Thoracic aorta (tissue), 2 donors: Measurements from ENCODE around the gene BSPRY. TPM values are rescaled to one million over a fixed set of nuclear protein-coding genes. Genes with fewer than 3 reads are reported as not detected.
"Not testable (repeated sequence)": the region's sequence is repeated elsewhere in the genome, so short reads cannot be mapped to it uniquely, and the experiment has no call there.

ENCODE experiments used
- ATAC-seq: fragments of 150-250 bp; one replicate; pipeline ENCODE4 v1.8.0; 2017; ENCODE audit warnings: low read depth; ENCODE audit not compliant: insufficient number of reproducible peaks, low FRiP score
- DNase-seq: peaks from one replicate; pipeline ENCODE4 v3.0.0-alpha.2; 2020; ENCODE audit warnings: low spot score
- H3K27ac ChIP-seq, 2 donors: fragments of 200-600 bp; sonication (generic); 1 replicate in 1 of 2; 2 replicates in 1 of 2; pipeline ENCODE4 v1.5.1; 2016; ENCODE audit warnings: mild to moderate bottlenecking in 2 of 2, moderate library complexity in 2 of 2
- H3K27me3 ChIP-seq: fragments of 200-600 bp; sonication (generic); replicated peaks from 2 replicates; pipeline ENCODE4 v1.6.0; 2016; ENCODE audit warnings: mild to moderate bottlenecking; ENCODE audit not compliant: insufficient read depth
- H3K36me3 ChIP-seq: fragments of 200-600 bp; sonication (generic); one replicate; pipeline ENCODE4 v1.5.1; 2016
- H3K4me1 ChIP-seq, 2 donors: fragments of 200-600 bp; sonication (generic); 1 replicate in 1 of 2; 2 replicates in 1 of 2; pipeline versions ENCODE4 v1.5.1 to v1.6.0; 2016; ENCODE audit warnings: low read depth in 2 of 2, mild to moderate bottlenecking in 1 of 2; ENCODE audit not compliant: control insufficient read depth in 1 of 2
- H3K4me3 ChIP-seq: fragments of 200-600 bp; sonication (generic); 2 replicates; pipeline ENCODE4 v1.5.1; 2016; ENCODE audit warnings: mild to moderate bottlenecking
- H3K9me3 ChIP-seq: fragments of 200-600 bp; sonication (generic); 2 replicates; pipeline ENCODE4 v1.5.1; 2016
- total RNA-seq, 2 donors: library from RNA; depleted of rRNA; stranded (reverse); fragments of >200 nt; gene quantifications; one replicate each; pipeline versions ENCODE4 v1.1.0 to v1.2.3, GENCODE V29; 2016
- TF ChIP-seq, protein P1 (sequence below): fragments of 200-600 bp; sonication (generic); IDR thresholded peaks from one replicate; pipeline ENCODE4 v1.5.1; 2019; ENCODE audit warnings: antibody characterized with exemption

BSPRY gene
- total RNA-seq, 2 donors from 2014 or later = 0.14 TPM; not detected in 1

DNA sequence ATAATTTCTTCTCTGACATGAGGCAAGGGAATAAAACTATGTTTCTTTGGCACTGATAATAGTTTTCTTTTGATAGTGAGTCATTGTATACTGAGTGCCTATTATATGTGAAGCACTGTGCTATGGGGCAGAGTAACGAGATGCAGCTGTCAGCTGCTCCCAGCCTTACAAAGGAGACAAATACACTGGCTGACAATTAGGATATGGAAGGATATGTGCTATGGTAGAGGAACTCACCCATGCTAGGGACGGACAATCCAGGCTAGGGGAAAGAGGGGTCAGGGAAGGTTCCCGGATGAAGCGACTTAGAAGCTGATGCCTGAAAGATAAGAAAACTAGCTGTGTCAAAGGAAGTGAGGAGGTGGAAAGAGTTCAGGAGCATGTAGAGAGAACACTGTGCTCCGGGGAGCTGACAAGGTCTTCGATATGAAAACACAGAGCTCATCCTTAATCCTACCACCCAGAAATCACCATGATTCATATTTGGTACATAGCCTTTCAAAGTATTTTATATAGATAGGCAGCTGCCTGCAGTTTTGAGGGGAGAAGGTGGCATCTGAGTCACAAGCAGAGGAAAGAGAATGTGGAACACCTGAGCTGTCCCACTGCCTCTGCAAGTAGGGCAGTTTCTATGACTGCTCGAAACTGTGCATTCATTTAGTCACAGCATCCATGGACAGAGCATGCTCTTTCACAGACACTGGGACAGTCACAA is 12.1 kb downstream of the BSPRY start:
- Histone ChIP-seq H3K27ac (no peak overlapping the region), H3K9me3 (no peaks in the 10 kb centered on the region), H3K4me1 (no peaks in the 10 kb centered on the region), H3K27me3 (no peaks in the 10 kb centered on the region), H3K36me3 (no peaks in the 10 kb centered on the region), H3K4me3 (no peak overlapping the region)
- no peak for DNase-seq
- ATAC-seq = no peak
- TF ChIP-seq, protein P1, sequence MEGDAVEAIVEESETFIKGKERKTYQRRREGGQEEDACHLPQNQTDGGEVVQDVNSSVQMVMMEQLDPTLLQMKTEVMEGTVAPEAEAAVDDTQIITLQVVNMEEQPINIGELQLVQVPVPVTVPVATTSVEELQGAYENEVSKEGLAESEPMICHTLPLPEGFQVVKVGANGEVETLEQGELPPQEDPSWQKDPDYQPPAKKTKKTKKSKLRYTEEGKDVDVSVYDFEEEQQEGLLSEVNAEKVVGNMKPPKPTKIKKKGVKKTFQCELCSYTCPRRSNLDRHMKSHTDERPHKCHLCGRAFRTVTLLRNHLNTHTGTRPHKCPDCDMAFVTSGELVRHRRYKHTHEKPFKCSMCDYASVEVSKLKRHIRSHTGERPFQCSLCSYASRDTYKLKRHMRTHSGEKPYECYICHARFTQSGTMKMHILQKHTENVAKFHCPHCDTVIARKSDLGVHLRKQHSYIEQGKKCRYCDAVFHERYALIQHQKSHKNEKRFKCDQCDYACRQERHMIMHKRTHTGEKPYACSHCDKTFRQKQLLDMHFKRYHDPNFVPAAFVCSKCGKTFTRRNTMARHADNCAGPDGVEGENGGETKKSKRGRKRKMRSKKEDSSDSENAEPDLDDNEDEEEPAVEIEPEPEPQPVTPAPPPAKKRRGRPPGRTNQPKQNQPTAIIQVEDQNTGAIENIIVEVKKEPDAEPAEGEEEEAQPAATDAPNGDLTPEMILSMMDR = no peak

DNA sequence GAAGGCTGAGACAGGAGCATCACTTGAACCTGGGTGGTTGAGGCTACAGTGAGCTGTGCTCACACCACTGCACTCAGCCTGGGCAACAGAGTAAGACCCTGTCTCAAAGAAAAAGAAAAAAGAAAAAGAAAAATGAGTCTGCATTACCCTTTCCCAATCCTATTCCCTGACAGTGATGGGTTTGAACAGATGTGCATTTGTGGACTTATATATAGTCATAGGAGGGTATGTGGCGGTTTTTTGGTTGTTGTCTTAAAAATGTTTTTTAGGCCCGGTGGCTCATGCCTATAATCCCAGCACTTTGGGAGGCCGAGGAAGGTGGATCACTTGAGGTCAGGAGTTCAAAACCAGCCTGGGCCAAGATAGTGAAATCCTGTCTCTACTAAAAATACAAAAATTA is 14.0 kb downstream of the BSPRY start:
- no peak for ATAC-seq
- H3K9me3 ChIP-seq = no peaks in the 10 kb centered on the region
- no peaks in the 10 kb centered on the region for H3K4me1 ChIP-seq
- H3K27me3 ChIP-seq = no peaks in the 10 kb centered on the region
- H3K4me3 ChIP-seq = no peak overlapping the region
- no peaks in the 10 kb centered on the region for H3K36me3 ChIP-seq
- TF ChIP-seq, protein P1 = no peak
- no peak overlapping the region for H3K27ac ChIP-seq
- no peak for DNase-seq

DNA sequence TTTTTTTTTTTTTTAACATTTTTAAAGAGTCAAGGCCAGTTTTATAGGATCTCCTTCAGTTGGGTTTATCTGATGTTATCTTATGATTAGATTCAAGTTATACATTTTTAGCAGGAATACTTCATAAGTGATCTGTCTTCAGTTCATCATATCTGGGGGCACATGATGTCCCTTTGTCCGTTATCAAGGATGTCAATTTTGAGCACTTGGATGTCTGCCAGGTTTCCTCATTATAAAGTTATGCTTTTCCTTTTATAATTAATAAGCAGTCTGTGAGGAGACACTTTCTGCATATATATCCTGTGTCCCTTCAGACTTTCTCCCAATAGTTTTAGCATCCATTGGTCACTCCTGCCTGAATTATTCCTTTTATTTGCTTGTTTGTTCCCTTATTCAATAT is 15.6 kb downstream of the BSPRY start:
- no peak for DNase-seq
- no peak overlapping the region for H3K27ac ChIP-seq
- H3K4me1 ChIP-seq = no peaks in the 10 kb centered on the region

DNA sequence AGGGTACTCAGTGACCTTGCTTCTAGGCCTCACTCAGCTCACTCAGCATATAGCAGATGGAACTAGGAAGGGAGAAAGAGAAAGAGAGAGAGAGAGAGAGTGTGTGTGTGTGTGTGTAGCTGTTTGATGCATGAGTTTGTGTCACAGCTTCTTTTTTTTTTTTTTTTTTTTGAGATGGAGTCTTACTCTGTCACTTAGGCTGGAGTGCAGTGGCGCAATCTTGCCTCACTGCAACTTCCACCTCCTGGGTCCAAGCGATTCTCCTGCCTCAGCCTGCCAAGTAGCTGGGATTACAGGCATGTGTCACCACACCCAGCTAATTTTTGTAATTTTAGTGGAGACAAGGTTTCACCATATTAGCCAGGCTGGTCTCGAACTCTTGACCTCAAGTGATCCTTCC is 16.3 kb downstream of the BSPRY start:
- H3K27ac ChIP-seq, H3K4me3 ChIP-seq, DNase-seq: not testable (repeated sequence)

More for the DNA sequence above, 15.6 kb downstream of the BSPRY start:
- no peak overlapping the region for H3K4me3 ChIP-seq
- H3K36me3 ChIP-seq = no peaks in the 10 kb centered on the region
- no peak for ATAC-seq
- TF ChIP-seq, protein P1 = no peak
- no peaks in the 10 kb centered on the region for H3K27me3 ChIP-seq
- no peaks in the 10 kb centered on the region for H3K9me3 ChIP-seq

DNA sequence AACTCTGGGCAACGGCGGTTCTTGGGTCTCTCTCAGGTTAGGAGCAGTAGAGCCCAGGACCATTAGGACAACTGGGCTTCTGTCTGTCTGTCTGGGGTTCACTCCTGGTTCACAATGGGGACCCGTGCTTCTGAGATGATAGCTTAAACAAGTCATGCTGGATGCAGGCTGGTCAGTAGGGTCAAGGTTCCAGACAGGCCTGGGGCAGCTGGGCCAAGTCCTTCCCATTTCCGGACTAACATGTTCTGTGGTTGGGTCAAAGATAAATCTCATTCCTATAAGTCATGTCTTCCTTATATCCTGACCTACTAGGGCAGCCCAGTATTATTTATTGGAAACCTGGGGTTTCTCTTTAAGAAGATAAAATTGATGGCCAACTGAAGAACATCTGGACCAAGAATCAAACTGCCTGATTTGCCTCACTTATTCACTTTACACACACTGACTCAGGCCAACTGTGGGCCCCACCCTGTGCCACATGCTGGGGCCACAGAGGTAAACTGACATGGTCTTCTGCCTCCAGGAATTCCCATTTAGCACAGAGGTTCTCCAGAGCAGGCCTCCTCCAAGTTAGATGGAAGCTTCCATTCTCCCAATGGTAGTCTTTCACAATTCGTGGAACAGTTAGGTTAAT is 19.1 kb downstream of the BSPRY start:
- Histone ChIP-seq H3K4me3 (no peak overlapping the region), H3K27ac (no peak overlapping the region), H3K36me3 (peaks cover 4% of the 10 kb centered on the region), H3K27me3 (no peaks in the 10 kb centered on the region), H3K9me3 (no peaks in the 10 kb centered on the region), H3K4me1 (peaks cover 0 to 11% of the 10 kb centered on the region in 2 donors)
- ATAC-seq (no peak), DNase-seq (no peak)
- TF ChIP-seq, protein P1 = no peak

More for the DNA sequence above, 16.3 kb downstream of the BSPRY start:
- H3K4me1 ChIP-seq, H3K27me3 ChIP-seq, ATAC-seq, H3K9me3 ChIP-seq, H3K36me3 ChIP-seq: not testable (repeated sequence)
